H1 (cell line): ENCODE results near the gene CALML4. TPM values are rescaled to one million over a fixed set of nuclear protein-coding genes. Genes with fewer than 3 reads are reported as not detected.

ENCODE experiments used
- CTCF ChIA-PET: fragments of 300-600 bp; sonication (Branson Sonifier 250); formaldehyde crosslinking; loops from one replicate; lab custom pipeline; 2021; ENCODE audit not compliant: partially characterized antibody; lab: Charles Lee
- POLR2A ChIA-PET: fragments of 300-600 bp; sonication (Branson Sonifier 250); formaldehyde crosslinking; loops from one replicate; lab custom pipeline; 2021; ENCODE audit warnings: inconsistent platforms; ENCODE audit not compliant: partially characterized antibody; lab: Charles Lee
- DNase-seq, 2 experiments: peaks; one replicate each; pipeline versions ENCODE4 v3.0.0 to v3.0.0-alpha.2; 2010 to 2022; ENCODE audit warnings: low spot score in 2 of 2, low read depth in 1 of 2, mixed read lengths in 1 of 2
- FAIRE-seq: peaks from 2 replicates; lab custom pipeline; 2011; peaks lifted over from hg19 to GRCh38; lab: Jason Lieb, UNC
- H2AFZ ChIP-seq: 2 replicates; pipeline ENCODE4 v1.8.1; 2012; ENCODE audit warnings: low read length, inconsistent platforms
- H2AK5ac ChIP-seq: 2 replicates; pipeline ENCODE4 v1.6.1; 2013; ENCODE audit warnings: low read depth, low read length
- H2BK120ac ChIP-seq: replicated peaks from 2 replicates; pipeline ENCODE3; 2013; ENCODE audit warnings: low read depth, low read length, inconsistent platforms
- H2BK12ac ChIP-seq: 2 replicates; pipeline ENCODE4 v1.6.1; 2013; ENCODE audit warnings: low read depth, low read length
- H2BK15ac ChIP-seq: 2 replicates; pipeline ENCODE4 v1.6.1; 2013; ENCODE audit warnings: low read length
- H2BK20ac ChIP-seq: 2 replicates; pipeline ENCODE4 v1.6.1; 2013; ENCODE audit warnings: low read length
- H2BK5ac ChIP-seq: 2 replicates; pipeline ENCODE4 v1.6.1; 2013; ENCODE audit warnings: low read depth, low read length
- H3K14ac ChIP-seq: 2 replicates; pipeline ENCODE4 v1.6.1; 2013; ENCODE audit warnings: inconsistent platforms; ENCODE audit not compliant: insufficient read length
- H3K18ac ChIP-seq: 2 replicates; pipeline ENCODE4 v1.6.1; 2013; ENCODE audit warnings: low read length; ENCODE audit errors: extremely low read depth
- H3K23ac ChIP-seq: 2 replicates; pipeline ENCODE4 v1.6.1; 2013; ENCODE audit warnings: inconsistent platforms; ENCODE audit not compliant: insufficient read length
- H3K23me2 ChIP-seq: 2 replicates; pipeline ENCODE4 v1.6.1; 2013; ENCODE audit warnings: low read depth, low read length
- H3K27ac ChIP-seq: 2 replicates; pipeline ENCODE4 v1.6.1; 2011; ENCODE audit warnings: low read depth, low read length, inconsistent platforms
- H3K27me3 ChIP-seq, 4 experiments: replicated peaks in 1 of 4; 1 replicate in 1 of 4; 2 replicates in 3 of 4; pipeline versions ENCODE4 v1.6.1 to v1.8.1; 2011 to 2013; ENCODE audit warnings: low read length in 3 of 4, mild to moderate bottlenecking in 3 of 4, inconsistent platforms in 2 of 4, mixed read lengths in 2 of 4, moderate library complexity in 1 of 4; ENCODE audit not compliant: control insufficient read depth in 3 of 4, insufficient read depth in 3 of 4; ENCODE audit errors: extremely low read depth in 1 of 4
- H3K36me3 ChIP-seq, 4 experiments: 2 replicates each; pipeline versions ENCODE4 v1.6.1 to v1.8.1; 2011 to 2013; ENCODE audit warnings: mild to moderate bottlenecking in 4 of 4, low read length in 3 of 4, moderate library complexity in 2 of 4, control low read depth in 1 of 4, inconsistent platforms in 1 of 4; ENCODE audit not compliant: insufficient read depth in 4 of 4, control insufficient read depth in 2 of 4
- H3K4ac ChIP-seq: replicated peaks from 2 replicates; pipeline ENCODE3; 2013; ENCODE audit warnings: low read length, low read depth, mixed read lengths, inconsistent platforms; ENCODE audit not compliant: insufficient read length
- H3K4me1 ChIP-seq, 4 experiments: replicated peaks in 1 of 4; 1 replicate in 1 of 4; 2 replicates in 3 of 4; pipeline versions ENCODE4 v1.6.1 to v1.8.1; 2011 to 2013; ENCODE audit warnings: low read length in 3 of 4, inconsistent platforms in 2 of 4, mixed read lengths in 1 of 4; ENCODE audit not compliant: insufficient read depth in 4 of 4, control insufficient read depth in 3 of 4
- H3K4me2 ChIP-seq, 2 experiments: 2 replicates each; pipeline versions ENCODE4 v1.6.1 to v1.8.1; 2011 to 2013; ENCODE audit warnings: low read depth in 2 of 2, low read length in 2 of 2, control low read depth in 1 of 2, inconsistent platforms in 1 of 2, mild to moderate bottlenecking in 1 of 2; ENCODE audit not compliant: insufficient read depth in 1 of 2
- H3K4me3 ChIP-seq, 4 experiments: fragments of 200-600, 300-600 bp in 1 of 4; sonication (generic), shearing (Covaris generic), sonication (Bioruptor Twin) in 1 of 4; 2 replicates each; pipeline versions ENCODE4 v1.5.1 to v1.8.1; 2011 to 2016; ENCODE audit warnings: low read length in 4 of 4, low read depth in 3 of 4, control low read depth in 2 of 4, inconsistent platforms in 2 of 4, mild to moderate bottlenecking in 2 of 4, mixed read lengths in 1 of 4, moderate library complexity in 1 of 4; ENCODE audit not compliant: insufficient read depth in 2 of 4; ENCODE audit errors: extremely low read depth in 1 of 4
- H3K56ac ChIP-seq: replicated peaks from 2 replicates; pipeline ENCODE3; 2013; ENCODE audit warnings: low read depth, mild to moderate bottlenecking, mixed read lengths, low read length, inconsistent platforms; ENCODE audit not compliant: insufficient read length
- H3K79me1 ChIP-seq: 2 replicates; pipeline ENCODE4 v1.6.1; 2013; ENCODE audit warnings: low read depth, low read length, control low read depth
- H3K79me2 ChIP-seq, 2 experiments: 2 replicates each; pipeline versions ENCODE4 v1.6.1 to v1.8.1; 2012 to 2013; ENCODE audit warnings: low read length in 2 of 2, mild to moderate bottlenecking in 2 of 2, inconsistent platforms in 1 of 2; ENCODE audit not compliant: insufficient read depth in 2 of 2, control insufficient read depth in 1 of 2
- H3K9ac ChIP-seq, 4 experiments: replicated peaks in 1 of 4; 1 replicate in 1 of 4; 2 replicates in 3 of 4; pipeline versions ENCODE4 v1.6.1 to v1.8.1; 2011 to 2013; ENCODE audit warnings: low read depth in 3 of 4, low read length in 3 of 4, control low read depth in 2 of 4, mild to moderate bottlenecking in 2 of 4, moderate library complexity in 2 of 4, inconsistent platforms in 1 of 4; ENCODE audit errors: extremely low read depth in 1 of 4
- H3K9me3 ChIP-seq, 2 experiments: 2 replicates each; pipeline versions ENCODE4 v1.6.1 to v1.8.1; 2012 to 2013; ENCODE audit warnings: mild to moderate bottlenecking in 2 of 2, moderate library complexity in 2 of 2, control low read depth in 1 of 2, inconsistent platforms in 1 of 2, low read depth in 1 of 2, low read length in 1 of 2, mixed read lengths in 1 of 2; ENCODE audit not compliant: insufficient read depth in 2 of 2
- H4K20me1 ChIP-seq, 2 experiments: replicated peaks in 1 of 2; 2 replicates each; pipeline versions ENCODE3 to v1.8.1; 2011 to 2013; ENCODE audit warnings: inconsistent platforms in 2 of 2, low read length in 2 of 2, mild to moderate bottlenecking in 1 of 2; ENCODE audit not compliant: insufficient read depth in 2 of 2, control insufficient read depth in 1 of 2
- H4K5ac ChIP-seq: 2 replicates; pipeline ENCODE4 v1.6.1; 2013; ENCODE audit warnings: low read length, low read depth, mixed read lengths, inconsistent platforms; ENCODE audit not compliant: insufficient read length
- H4K8ac ChIP-seq: 2 replicates; pipeline ENCODE4 v1.8.0; 2013; ENCODE audit warnings: mild to moderate bottlenecking, moderate library complexity, low read length, inconsistent platforms; ENCODE audit not compliant: insufficient read depth; ENCODE audit errors: extremely low read depth
- H4K91ac ChIP-seq: replicated peaks from 2 replicates; pipeline ENCODE3; 2013; ENCODE audit warnings: low read length, mixed read lengths, inconsistent platforms; ENCODE audit not compliant: insufficient read length
- CHD2 ChIP-seq: IDR thresholded peaks from 2 replicates; pipeline ENCODE4 v1.6.1; 2012; ENCODE audit warnings: low read length, improper control_type of control experiment
- KDM1A ChIP-seq: fragments of 200-600, 300-600 bp; sonication (generic); IDR thresholded peaks from 2 replicates; pipeline ENCODE4 v1.7.1; 2016; ENCODE audit warnings: mild to moderate bottlenecking, low read length, borderline replicate concordance
- NRF1 ChIP-seq: IDR thresholded peaks from 2 replicates; pipeline ENCODE4 v1.6.1; 2011; ENCODE audit warnings: mild to moderate bottlenecking, low read depth, low read length, improper control_type of control experiment
- POLR2A ChIP-seq, 2 experiments: IDR thresholded peaks; 1 replicate in 1 of 2; 2 replicates in 1 of 2; pipeline ENCODE4 v1.6.1; 2011; ENCODE audit warnings: low read depth in 2 of 2, low read length in 2 of 2, mild to moderate bottlenecking in 2 of 2; ENCODE audit errors: control extremely low read depth in 1 of 2
- SAP30 ChIP-seq: fragments of 300-600 bp; sonication (generic); IDR thresholded peaks from 2 replicates; pipeline ENCODE4 v1.7.1; 2012; ENCODE audit warnings: low read length, moderate library complexity, mild to moderate bottlenecking, inconsistent platforms; ENCODE audit not compliant: insufficient read depth, insufficient replicate concordance
- TAF1 ChIP-seq: IDR thresholded peaks from 2 replicates; pipeline ENCODE4 v1.6.1; 2011; ENCODE audit warnings: mild to moderate bottlenecking, low read depth, low read length
- WGBS, 2 experiments: shearing (Covaris generic) in 1 of 2; methylation state at CpG; one replicate each; pipeline versions ENCODE4 v1.1.6 to v1.1.7; 2013 to 2015; ENCODE audit warnings: low lambda C conversion rate in 2 of 2, mixed read lengths in 2 of 2, inconsistent platforms in 1 of 2, low coverage in 1 of 2, missing lambda C conversion rate in 1 of 2; ENCODE audit not compliant: insufficient replicate concordance in 2 of 2, insufficient coverage in 1 of 2, insufficient read length in 1 of 2; ENCODE audit errors: extremely low coverage in 1 of 2, missing lambda C conversion rate in 1 of 2; 5-methylcytosine and 5-hydroxymethylcytosine counted together
- polyA plus RNA-seq, 7 experiments: library from polyadenylated mRNA; depleted of rRNA in 3 of 7; stranded (reverse) in 5 of 7; unstranded in 2 of 7; fragments of >200 nt in 5 of 7; fragments of 200-250 nt in 2 of 7; gene quantifications; 1 replicate in 5 of 7; 2 replicates in 1 of 7; 4 replicates in 1 of 7; pipeline versions ENCODE4 v1.2.1 to v1.2.3, GENCODE V29; 2011 to 2013; ENCODE audit warnings: missing spikeins in 2 of 7, mixed read lengths in 2 of 7
- total RNA-seq: library from RNA; stranded (reverse); fragmentation: NEBNext Ultra II Directional; extraction: Animal tissue kit (Norgen Biotek cat#: 25700); gene quantifications from 2 replicates; pipeline ENCODE4 v1.2.1, GENCODE V29; 2021

The CALML4 gene
- total and polyA plus RNA-seq, 2 of the 8 experiments (the other 6 are each of a cell fraction or from before 2014, with no cell fraction given), result 3.8 to 12.5 TPM

- Histone ChIP-seq H3K9ac (no peak overlapping the region), H3K56ac (no peak overlapping the region), H3K79me1 (no peaks in the 10 kb centered on the region), H3K27me3 (no peaks in the 10 kb centered on the region), H4K5ac (no peak overlapping the region), H3K14ac (no peak overlapping the region), H2BK20ac (no peak overlapping the region), H3K36me3 (peaks cover 2 to 31% (median 15%) of the 10 kb centered on the region in 4 experiments; a peak in 7 of 8 replicates), H2BK5ac (no peak overlapping the region), H2BK12ac (no peak overlapping the region), H2BK15ac (no peak overlapping the region), H3K23me2 (no peaks in the 10 kb centered on the region), H4K20me1 (no peaks in the 10 kb centered on the region), H3K23ac (no peak overlapping the region), H3K9me3 (no peaks in the 10 kb centered on the region), H3K27ac (no peak overlapping the region), H3K4me3 (no peak overlapping the region), H2AK5ac (no peak overlapping the region), H2AFZ (no peak overlapping the region), H3K4me2 (no peak overlapping the region), H3K79me2 (no peaks in the 10 kb centered on the region), H4K8ac (no peak overlapping the region), H3K4me1 (no peaks in the 10 kb centered on the region), H3K4ac (no peak overlapping the region), H3K18ac (no peak overlapping the region), H2BK120ac (no peak overlapping the region), H4K91ac (no peak overlapping the region)
- FAIRE-seq, result no peak
- no peak for TF ChIP-seq CHD2
- no peak for TF ChIP-seq TAF1
- TF ChIP-seq NRF1, result no peak
- TF ChIP-seq KDM1A, result no peak
- TF ChIP-seq POLR2A (IDR thresholded peaks at IDR 0.05; ENCODE audit: control extremely low read depth in 1 of 2, low read depth in 2 of 2, low read length in 2 of 2), result no peak
- no peak for TF ChIP-seq SAP30
- ChIA-PET POLR2A (no interaction called here), CTCF (interaction anchor here (0.7 to 1.0 kb wide), 3 partner anchors 8 to 684 kb away, joined by 3 read pairs; no protein-coding TSS in a partner anchor)
- no peak for DNase-seq
- 90% methylated on average over 3 of the region's 3 CpGs; no CpG with 5 or more reads in 1 of the 2 experiments for WGBS, 2 experiments
Observed at GRCh38 chr15:68176601-68177000, 28.5 kb downstream of the CALML4 start.
